Measurements from ENCODE around the gene ZFAND3.
"Not testable (repeated sequence)": the region's sequence is repeated elsewhere in the genome, so short reads cannot be mapped to it uniquely, and the experiment has no call there.

Gene ZFAND3

DNA sequence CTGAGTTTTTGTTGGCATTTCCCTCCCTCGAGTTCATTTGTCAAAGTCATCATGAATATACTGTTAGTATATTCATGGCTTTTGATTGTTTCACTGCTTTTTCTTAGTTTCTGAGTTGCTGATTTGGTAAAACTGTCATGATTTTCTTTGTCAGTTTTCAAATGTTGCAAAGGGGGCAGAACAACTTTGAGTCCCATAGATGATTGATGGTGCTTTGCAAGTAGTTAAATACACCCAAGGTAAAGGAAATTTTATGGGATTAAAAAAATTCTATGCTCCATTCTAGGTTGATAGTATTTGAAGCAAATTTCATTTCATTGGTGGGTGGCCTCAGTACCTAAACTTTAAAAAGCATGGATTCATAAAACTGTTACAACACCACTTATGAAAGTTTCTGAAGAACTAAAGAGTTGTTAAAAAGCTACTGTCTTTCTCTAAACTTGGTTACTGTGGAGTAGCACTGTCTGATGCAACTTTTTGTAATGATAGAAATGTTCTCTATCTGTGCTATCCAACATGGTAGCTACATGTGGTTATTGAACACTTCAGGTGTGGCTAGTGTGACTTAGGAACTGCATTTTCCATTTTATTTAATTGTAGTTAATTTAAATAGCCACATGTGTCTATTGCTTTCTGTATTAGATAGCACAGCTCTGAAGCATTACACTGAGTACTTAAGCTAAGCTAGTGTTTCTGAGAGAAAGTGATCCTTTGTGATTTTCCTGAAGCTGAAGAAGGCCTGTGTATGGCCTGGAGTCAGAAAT, 153.6 kb downstream of the ZFAND3 start:
- DNase-seq (ENCODE audit: low read depth in 2 of 2) = no peak

DNA sequence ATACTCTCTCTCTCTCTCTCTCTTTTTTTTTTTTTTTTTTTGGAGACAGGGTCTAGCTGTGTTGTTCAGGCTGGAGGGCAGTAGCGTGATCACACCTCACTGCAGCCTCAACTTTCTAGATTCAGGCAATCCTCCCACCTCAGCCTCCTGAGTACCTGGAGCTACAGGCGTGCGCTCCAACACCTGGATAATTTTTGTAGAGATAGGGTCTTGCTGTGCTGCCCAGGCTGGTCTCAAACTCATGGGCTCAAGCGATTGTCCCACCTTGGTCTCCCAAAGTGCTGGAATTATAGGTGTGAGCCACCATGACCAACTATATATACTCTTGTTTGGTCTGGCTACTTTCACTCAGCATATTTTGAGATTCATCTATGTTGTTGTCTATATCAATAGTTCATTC, 154.9 kb downstream of the ZFAND3 start:
- no peak for DNase-seq (ENCODE audit: low read depth in 2 of 2)

DNA sequence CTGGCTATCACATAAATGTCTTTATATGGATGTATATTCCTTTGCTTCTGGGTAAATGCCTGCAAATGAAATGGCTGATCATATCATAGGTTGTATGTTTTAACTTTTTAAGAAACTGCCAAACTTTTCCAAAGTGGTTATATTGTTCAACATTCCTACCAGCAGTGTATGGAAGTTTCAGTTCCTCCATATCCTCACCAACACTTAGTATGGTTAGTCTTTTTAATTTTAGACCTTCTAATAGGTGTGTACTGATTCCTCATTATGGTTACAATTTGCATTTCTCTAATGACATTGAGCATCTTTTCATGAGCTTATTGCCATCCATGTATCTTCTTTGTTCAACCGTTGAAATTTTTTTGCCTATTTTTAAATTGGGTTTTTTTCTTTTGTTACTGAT, 155.4 kb downstream of the ZFAND3 start:
- no peak for DNase-seq (ENCODE audit: low read depth in 2 of 2)

DNA sequence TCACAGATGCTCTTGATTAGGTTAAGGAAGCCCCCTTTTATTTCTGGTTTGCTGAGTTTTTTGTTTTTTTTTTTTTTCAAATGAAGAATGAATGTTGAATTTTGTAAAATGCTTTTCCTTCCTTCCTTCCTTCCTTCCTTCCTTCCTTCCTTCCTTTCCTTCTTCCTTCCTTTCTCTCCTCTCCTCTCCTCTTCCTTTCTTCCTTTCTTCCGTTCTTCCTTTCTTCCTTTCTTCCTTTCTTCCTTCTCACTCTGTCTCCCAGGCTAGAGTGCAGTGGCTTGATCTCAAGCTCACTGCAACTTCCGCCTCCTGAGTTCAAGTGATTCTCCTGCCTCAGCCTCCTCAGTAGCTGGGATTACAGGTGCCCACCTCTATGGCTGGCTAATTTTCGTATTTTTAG, 158.2 kb downstream of the ZFAND3 start:
- DNase-seq (ENCODE audit: low read depth in 2 of 2) = no peak

DNA sequence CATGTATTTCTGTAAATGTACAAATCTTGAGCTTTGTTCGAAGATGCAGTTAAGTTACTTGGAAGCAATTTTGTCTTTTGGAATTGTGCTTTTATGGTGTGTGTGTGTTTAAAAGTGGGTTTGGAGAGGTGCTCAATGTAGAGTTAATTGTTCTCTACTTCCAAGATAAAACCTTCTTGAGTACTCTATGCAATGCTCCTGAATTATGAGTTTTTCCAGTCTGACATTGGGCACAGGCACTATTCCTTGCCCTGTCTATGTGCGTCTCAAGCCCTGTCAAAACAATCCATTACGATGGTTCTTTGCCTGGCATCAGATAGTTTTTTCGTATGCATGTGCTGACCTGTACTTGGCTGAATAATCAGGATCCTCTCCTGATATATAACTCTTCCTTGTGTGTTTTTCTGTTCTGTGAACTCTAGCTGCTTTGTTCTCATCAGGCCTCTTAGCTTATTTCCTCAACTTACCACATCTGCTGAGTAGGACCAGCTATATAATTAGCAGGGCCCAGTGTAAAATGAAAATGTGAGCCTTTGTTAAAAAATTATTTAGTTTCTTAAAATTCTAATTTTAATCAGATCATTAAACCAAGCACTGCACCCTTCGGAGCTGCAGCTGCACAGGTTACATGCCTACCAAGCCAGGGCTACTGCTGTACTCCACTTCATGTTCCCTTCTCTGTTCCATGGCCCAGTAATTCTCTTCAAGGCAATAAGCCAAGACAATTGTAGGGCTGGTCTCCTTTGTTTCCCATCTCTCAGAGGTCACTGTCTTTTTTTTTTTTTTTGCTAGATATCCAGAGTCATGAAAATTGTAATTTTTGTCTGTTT, 160.1 kb downstream of the ZFAND3 start:
- no peak for DNase-seq (ENCODE audit: low read depth in 2 of 2)

DNA sequence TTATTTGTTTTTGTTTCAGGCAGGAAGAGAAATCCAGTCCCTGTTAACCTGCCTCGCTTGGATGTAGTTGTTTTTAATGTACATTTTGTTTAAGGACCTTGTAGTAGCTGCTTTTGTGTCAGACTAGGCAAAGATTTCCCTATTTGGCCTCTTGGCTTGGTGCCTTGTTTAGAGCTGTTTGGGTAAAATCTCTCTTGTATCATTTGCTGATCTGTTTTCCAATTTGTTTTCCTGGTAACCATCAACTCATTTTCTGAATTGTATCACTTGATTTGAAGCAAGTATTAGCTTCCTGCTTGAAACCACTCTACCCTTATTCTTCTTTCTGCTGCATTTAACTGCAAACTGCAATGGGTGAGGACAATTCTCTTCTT, 160.7 kb downstream of the ZFAND3 start:
- DNase-seq (ENCODE audit: low read depth in 2 of 2) = no peak

DNA sequence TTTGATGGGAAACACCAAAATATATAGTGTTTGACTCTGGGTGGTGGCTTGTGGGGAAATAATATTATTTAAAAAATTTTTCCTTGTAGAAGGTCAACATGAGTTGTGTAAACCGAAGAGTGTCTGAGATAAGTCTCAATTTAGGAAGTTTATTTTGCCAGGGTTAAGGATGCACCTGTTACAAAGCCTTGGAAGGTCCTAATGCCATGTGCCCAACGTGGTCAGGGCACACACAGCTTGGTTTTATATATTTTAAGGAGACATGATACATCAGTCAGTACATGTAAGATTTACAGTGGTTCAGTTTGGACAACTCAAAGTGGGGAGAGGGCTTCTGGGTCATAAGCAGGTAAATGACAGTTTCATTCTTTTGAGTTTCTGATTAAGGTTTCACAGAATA, 162.1 kb downstream of the ZFAND3 start:
- DNase-seq (ENCODE audit: low read depth in 2 of 2) = no peak

DNA sequence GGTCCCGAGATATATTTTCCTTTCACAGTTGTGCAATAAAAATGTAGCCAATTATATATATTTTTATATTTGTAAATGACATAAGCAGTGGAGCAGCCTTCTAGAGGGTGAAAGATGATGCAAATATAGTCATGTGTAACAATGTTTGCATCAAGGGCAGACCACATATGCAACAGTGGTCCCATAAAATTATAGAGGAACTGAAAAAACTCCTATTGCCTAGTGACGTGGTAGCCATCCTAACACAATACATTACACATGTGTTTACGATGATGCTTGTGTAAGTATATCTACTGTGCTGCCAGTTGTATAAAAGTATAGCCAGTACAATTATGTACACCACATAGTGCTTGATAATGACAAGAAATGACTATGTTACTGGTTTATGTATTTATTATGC, 162.8 kb downstream of the ZFAND3 start:
- DNase-seq (ENCODE audit: low read depth in 2 of 2) = no peak

DNA sequence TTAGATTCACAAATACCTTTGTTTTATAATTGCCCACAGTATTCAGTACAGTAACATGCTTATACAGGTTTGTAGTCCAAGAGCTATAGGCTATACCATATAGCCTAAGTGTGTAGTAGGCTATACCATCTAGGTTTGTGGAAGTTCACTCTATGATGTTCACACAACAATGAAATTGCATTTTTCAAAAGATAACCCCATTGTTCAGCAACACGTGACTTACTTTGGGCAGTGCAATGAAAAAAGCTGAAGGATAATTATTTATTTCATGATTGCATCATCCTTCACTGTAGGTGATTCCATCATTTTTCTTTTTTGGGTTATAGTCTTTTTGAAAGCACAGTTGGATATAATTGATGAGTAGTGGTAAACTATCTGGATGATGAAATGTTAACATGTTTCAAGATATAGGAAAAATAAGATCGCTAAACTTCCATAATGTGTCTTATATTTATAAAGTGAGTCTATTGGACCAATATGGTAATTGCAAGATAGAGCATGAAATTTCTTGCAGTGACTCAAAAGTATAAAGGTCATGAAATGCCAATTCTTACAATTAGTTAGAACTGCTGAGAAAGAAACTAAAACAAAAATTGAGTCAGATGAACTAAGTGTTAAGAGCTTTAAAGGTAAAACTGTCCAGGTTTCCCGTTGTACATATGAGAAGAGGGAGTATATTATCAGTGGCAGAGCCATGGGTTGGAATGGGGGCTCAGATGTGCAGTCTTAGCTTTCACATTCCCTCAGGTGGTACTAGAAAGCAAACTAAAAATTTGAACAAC, 164.4 kb downstream of the ZFAND3 start:
- no peak for DNase-seq (ENCODE audit: low read depth in 2 of 2)

DNA sequence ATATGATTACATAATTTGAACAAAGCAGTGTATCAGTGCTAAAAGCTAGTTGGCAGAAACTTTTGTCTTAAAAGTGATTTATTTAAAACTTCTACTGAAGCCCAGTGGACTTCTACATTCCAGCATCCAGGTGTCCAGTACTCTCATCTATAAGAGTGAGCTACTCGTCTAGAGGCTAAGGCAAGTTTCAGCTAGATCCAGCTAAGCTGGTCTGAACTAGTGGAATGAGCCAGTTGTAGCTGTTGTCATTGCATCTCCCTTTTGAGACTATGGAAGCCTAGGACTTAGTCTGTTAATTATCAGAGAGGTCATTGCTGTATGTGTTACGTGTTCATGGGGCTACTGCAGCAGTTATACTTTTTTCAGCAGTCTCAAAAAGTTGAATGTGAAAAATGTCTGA, 165.1 kb downstream of the ZFAND3 start:
- DNase-seq (ENCODE audit: low read depth in 2 of 2) = no peak

DNA sequence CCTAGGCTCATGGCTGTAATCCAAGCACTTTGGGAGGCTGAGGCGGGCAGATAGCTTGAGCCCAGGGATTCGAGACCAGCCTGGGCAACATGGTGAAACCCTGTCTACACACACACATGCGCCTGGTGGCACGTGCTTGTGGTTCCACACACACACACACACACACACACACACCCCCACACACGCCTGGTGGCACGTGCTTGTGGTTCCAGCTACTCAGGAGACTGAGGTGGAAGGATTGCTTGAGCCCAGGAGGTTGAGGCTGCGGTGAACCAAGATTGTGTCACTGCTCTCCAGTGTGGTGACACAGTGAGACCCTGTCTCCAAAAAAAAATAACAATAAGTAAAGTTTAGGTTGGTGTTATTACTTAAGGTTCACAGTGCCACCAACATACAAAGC, 165.8 kb downstream of the ZFAND3 start:
- no peak for DNase-seq (ENCODE audit: low read depth in 2 of 2)

DNA sequence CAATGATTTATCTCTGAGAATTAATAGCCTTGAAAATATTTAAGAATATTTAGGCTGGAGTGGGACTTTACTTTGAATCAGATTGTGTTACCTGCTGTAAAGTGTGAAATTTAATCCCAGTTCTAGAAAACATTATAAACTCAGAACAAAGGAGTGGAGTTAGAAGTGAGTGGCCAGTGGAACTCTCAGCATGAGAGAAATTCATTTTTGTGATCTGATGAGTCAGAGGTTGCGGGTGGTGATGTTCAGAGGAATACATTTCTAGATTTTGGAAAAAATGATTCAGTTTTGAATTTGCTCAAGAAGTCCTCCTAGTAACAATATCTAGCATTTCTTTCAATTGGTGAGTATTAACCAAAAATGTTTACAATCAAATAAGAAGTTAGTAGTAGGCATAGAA, 167.5 kb downstream of the ZFAND3 start:
- DNase-seq (ENCODE audit: low read depth in 2 of 2) = no peak

DNA sequence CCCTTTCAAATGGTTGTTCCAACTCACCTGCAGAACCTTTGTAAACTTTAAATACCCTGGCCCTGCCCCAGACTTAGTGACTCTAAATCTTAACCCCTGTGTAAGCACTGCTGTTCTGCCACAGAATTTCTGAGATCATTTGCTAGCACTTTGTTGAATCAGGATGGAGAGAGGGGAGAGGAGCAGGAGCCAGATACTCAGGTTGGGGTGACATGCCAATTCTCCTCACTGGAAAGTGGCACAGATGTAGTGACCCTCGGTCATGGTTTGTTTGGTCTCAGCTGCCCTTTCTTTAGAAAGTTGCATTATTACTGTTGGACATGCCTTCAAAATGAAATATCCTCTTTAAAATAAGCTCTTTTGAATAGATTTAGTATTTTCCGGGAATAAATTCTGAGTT, 168.0 kb downstream of the ZFAND3 start:
- no peak for DNase-seq (ENCODE audit: low read depth in 2 of 2)

DNA sequence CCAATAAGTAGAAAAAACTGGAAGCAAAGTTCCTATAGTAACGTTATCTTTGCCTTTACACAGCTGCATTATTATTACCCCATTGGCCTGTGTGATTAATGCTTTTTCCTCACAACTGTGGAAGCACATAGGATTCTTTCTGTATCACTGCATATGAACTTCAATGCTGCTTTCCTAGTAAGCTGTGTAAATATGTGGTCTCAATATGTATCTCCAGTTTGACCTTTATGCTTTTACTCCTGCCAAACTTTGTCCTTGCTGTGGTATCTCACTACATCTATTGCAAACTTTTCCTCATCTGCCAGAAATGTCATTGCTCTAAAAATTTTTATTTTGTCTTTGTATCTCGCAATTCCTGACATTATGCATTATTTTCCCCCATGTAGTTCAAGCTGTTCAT, 168.6 kb downstream of the ZFAND3 start:
- no peak for DNase-seq (ENCODE audit: low read depth in 2 of 2)

DNA sequence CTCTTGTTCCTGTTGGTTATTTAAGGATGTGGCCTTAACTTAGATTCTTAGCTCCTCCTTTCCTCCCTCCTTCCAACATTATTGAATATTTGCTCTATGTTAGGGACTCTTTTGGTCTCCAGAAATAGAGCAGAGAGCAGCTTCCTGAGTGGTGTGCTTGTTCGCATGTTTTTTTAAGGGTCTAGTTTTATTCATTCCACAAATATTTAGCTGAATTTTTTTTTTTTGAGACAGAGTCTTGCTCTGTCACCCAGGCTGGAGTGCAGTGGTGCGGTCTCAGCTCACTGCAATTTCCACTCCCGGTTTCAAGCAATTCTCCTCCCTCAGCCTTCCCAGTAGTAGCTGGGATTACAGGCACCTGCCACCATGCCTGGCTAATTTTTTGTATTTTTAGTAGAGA, 169.2 kb downstream of the ZFAND3 start:
- DNase-seq (ENCODE audit: low read depth in 2 of 2) = no peak

DNA sequence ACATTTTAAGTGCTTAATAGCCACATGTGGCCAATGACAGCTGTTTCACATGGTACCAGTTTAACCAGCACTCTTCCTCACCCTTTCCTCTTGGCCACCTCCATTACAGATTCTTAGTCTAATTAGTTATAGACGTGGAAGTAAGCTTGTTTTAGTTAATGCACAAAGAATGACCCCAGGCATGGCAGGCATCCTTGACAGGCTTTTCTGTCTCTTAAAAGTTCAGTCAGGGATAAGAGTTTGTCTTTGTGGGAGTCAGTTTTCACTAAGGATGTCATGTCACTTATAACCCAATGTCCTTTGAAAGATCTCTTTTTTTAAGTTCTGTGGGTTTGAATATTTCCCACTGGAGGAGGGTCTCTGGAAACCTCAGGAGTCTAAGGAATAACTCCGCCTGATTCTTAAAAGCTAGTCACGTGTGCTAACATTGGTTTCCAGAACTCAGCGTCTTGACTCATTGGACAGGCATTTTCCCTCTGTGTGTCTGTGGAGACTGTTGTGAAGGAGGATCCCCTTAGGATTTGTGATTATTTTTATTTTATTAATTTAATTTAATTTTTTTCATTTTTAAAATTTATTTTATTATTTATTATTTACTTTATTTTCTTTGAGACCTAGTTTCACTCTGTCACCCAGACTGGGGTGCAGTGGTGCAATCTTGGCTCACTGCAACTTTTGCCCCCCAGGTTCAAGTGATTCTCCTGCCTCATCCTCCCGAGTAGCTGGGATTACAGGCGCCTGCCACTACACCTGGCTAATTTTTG, 171.4 kb downstream of the ZFAND3 start:
- peak; percentile 61 to 69 for DNase-seq (ENCODE audit: low read depth in 2 of 2)

DNA sequence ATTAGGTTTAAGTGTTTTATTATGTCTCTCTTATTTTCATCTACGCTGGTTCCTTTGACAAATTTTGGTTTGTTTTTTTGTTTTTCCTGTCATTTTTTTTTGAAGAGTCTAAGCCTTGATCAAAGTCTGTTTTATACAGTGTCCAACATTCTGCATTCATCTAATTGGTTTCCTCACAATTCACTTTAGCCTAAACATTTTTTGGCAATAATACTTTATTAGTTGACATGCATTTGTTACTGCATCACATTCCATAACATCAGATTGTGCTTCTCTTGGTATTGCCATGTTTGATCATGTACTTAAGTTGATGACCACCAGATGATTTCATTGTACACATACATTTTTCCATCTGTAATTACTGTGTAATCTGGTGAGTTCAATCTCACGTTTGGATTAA, 173.2 kb downstream of the ZFAND3 start:
- no peak for DNase-seq (ENCODE audit: low read depth in 2 of 2)

DNA sequence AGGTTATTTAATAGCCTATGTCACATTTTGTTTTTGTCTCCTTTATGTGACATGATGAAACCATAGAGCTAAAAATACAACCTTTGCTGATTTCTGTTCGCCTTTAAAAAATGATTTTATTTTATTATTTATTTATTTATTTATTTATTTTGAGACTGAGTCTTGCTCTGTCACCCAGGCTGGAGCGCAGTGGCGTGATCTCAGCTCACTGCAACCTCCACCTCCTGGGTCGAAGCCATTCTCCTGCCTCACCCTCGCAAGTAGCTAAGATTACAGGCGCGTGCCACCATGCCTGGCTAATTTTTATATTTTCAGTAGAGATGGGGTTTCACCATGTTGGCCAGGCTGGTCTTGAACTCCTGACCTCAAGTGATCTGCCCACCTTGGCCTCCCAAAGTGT, 173.7 kb downstream of the ZFAND3 start:
- DNase-seq (ENCODE audit: low read depth in 2 of 2) = not testable (repeated sequence)

DNA sequence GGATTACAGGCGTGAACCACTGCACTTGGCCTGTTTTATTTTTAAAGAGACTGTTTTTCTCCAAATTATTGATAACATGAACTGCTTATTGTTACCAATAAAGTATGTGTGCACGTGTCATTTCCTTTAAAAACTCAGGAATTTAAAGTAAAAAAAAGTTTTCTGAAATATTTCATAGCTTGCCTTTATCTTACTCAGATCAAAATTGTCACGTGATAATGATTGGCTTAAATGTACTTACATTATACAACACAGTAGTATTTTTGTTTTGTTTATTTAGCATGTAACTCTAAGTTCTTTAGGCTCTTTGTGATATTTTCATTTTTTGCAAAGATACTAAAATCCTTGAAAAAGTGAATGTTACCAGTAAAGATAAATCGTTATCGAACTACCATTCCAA, 174.1 kb downstream of the ZFAND3 start:
- DNase-seq (ENCODE audit: low read depth in 2 of 2) = no peak

DNA sequence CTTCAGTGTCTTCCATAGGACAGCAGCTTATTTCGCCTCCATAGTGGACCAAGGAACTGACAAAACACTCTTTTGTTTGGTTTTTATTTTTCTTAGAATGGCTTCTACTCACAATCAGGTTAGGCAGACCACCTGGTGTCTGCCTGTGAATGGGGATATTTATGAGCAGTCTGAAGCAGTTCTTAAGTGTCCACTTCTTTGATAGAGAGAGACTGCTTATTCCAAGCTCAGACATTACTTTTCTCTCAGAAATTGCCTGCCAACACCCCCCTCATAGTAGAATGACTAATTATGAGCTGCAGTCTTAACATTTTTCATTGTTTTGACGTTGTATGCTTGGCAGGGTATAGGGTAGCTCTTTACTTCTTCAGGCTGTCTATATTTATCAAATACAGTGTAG, 174.7 kb downstream of the ZFAND3 start:
- no peak for DNase-seq (ENCODE audit: low read depth in 2 of 2)

DNA sequence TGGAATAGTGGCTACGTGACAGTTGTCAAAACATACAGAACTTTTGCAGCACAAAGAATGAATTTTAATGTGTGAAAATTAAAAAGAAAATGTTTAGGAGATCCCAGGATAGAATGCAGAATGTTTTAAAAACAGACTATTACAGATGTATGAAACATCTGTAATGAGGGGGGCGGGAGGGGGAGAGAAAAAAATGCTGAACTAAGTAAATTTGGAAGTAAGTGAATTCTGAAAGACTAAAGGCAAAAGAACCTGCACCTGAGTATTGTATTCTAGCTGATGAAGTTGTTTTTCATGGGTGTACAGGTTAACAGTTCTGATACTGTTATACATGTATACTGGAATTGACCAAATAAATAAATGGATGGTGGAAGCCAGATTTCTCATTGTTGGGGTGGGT, 178.8 kb downstream of the ZFAND3 start:
- DNase-seq (ENCODE audit: low read depth in 2 of 2) = no peak

DNA sequence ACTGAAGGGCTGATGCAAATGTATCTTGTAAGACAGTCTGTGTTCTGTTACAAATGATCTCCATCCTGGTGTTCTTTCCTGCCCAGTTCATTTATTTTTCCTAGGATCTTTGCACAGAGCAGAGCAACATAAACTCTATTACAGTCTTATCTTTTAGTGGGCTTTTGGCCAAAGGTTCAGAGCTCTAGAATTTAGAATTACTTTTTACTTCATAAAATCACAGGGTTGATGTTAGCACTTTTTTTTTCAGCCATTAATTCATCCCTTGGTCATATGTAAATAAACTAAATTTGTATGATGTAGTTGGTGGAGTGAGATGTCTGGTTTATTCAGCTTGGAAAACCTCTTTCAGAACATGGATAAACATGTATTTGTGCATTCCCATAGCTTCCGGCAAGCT, 181.9 kb downstream of the ZFAND3 start:
- DNase-seq (ENCODE audit: low read depth in 2 of 2) = no peak
